NCI-H1694 (cell line): ENCODE measurements around the gene SYT12.

ENCODE experiments used
- DNase-seq: peaks from one replicate; lab custom pipeline; 2025; lab: John Stamatoyannopoulos, UW

The SYT12 gene

DNA sequence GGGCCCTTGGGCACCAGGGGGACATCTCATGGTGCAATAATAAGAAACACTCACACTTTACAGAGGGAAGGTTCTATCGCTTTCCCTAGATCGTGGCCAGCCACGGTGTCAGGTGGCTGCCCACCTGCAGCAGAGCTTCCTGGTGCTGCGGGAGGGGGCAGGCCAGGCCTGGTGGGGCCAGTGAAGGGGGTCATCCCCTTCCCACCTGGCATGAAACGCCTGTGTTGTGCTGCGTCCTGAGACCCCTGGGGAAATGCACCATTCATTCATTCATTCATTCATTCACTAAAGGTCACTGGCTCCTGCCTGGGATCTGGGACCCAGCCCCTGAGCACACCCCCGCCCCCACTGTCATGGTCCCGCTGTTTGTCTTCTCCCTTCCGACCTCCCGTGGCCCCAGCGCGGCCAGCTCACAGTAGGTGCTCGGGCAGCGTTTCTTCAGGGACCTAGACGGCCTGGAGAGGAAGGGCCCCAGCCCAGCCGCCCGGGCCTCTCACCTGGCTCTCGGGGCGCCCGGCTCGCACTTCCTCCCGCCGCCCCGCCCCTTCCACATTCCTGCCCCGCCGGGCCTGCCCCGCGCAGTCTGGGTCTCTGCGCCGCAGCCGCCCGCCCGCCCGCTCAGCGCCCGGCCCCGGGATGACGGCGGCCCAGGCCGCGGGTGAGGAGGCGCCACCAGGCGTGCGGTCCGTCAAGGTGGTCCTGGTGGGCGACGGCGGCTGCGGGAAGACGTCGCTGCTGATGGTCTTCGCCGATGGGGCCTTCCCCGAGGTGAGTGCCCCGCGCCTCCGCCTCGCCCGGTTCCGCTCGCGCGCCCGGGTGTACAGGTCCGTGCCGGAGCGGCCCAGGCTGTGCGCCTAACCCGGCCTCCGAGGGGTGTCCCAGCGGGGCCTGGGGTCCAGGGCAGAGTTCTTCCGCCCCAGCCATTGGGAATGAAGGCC, 33.6 kb downstream of the SYT12 start, which contains the start of gene RHOD:
TSS of gene RHOD (plus strand) at position 581 of the 938 bp plus-strand sequence. CDS start at position 637, 56 bp downstream.
- DNase-seq: no peak

DNA sequence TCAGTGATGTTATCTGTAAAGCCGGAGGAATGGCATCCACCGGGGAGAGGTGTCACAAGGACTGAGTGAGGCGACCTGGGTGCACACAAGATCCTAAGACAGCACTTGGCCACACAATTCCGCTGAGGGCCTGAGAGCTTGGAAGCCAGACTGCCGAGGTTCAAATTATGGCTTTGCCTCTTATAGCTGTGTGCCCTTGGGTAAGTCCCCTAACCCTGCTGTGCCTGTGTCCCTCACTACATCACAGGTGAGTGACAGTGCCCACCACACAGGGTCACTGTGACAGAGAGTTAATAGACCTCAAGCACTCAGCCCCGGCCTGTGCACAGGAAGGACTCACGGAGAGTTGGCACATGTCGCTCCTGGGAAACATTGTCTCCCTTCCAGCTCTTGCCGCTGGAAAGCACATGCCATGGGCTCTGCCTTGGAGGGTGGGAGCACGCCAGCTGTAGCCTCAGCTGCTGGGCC, 34.3 kb downstream of the SYT12 start:
- peak; percentile 6 for DNase-seq

- DNase-seq: no peak
Observed at GRCh38 chr11:67058506-67058905, 35.6 kb downstream of the SYT12 start.

DNA sequence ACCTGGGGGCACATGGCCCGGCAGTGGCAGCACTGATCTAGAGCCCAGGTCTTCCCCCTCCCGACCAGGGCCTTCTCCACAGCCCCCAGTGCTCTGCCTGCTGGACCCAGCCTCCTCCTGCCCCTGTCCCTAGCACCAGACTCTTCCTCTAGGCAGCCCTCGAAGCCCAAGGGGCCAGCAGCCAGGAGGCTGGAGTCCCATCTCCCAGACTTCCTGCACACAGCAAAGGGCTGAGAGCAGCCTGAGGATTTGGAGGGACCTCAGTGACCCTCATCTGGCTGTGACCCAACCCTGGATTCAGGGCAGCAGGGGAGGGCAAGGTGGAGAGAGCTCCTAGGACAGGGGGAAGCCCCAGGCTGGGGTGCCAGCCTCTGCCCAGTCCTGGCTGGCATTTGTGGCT, 36.7 kb downstream of the SYT12 start:
- no peak for DNase-seq

DNA sequence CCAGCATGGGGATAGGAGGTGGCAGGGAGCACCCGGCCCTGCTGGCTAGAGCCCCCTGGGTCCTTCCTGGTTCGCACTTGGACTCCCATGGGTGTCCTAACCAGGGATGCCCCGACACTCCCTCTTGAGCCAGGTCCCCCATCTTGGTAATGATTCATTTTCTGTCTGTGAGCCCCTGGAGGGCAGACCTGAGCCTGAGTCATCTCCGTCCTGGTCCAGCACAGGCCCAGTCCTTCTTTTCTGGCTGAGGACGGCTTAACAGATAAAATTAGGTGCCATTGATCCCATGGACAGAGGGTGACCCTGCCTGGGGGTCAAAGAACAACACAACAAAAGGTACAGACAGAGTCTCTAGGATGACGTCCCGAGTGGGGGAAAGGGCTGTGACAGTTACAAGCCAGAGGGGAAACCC, 37.2 kb downstream of the SYT12 start:
- no peak for DNase-seq

DNA sequence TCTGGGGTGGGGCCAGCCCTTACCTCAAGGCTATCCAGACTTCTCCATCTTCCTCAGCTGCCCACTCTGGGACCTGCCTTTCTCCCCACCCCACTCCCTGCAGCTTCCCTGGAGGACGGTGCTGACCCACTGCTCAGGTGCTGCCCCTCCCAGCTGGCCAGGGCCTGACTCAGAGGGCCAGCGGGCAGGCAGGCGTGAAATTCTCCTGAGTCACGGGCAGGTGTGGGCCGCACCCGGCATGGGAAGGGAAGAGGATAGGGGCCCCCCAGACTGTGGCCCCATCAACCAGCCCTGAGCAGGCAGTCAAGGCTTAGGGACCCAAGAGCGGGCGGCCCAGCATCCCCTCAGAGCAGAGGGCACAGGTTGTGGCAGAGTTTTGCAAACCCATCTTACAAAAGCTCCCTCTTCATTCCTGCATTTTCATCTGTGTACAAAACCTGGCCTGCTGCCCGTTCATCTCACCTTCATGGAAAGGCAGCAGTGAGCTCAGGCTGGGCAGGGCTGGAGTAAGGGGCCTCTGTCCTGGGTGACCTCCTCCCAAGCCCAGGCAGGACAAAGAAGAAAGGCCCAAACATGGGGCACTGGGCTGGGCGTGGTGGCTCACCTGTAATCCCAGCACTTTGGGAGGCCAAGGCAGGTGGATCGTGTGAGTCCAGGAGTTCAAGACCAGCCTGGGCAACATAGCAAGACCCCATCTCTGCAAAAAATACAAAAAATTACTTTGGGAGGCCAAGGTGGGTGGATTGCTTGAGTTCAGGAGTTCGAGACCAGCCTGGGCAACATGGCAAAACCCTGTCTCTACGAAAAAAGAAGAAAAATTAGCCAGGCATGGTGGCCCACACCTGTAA, 39.8 kb downstream of the SYT12 start:
- no peak for DNase-seq

GRCh38 chr11:67066333-67066709, 43.4 kb downstream of the SYT12 start:
- no peak for DNase-seq

DNA sequence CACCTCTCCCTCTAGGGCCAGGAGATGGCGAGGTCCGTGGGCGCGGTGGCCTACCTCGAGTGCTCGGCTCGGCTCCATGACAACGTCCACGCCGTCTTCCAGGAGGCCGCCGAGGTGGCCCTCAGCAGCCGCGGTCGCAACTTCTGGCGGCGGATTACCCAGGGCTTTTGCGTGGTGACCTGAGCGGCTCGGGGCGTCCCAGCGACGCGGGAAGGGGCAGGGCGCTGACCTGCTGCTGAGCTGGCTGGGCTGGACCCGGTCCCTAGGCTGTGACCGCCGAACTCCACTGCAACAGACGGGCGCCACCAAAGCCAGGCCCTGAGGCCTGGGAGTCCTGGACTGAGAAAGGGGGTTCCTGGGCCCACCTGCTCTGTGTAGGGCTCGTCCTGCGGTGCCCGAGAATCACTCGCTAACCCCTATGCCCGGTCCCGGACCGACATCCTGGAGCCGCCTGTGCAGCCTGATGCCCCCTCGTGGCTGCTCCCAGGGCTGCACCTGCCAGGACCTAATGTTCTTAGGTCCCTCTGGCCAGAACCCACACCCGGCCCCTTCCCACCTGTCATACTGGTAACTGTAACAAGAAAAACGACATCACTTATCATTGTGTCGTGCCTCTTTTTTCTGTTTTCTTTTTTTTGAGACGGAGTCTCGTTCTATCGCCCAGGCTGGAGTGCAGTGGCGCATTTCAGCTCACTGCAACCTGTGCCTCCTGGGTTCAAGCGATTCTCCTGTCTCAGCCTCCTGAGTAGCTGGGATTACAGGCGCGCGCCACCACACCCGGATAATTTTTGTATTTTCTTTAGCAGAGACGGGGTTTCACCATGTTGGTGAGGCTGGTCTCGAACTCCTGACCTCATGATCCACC, 48.7 kb downstream of the SYT12 start:
- DNase-seq: peak; percentile 8

- DNase-seq: no peak
Observed at GRCh38 chr11:67072295-67072694, 49.4 kb downstream of the SYT12 start.

DNA sequence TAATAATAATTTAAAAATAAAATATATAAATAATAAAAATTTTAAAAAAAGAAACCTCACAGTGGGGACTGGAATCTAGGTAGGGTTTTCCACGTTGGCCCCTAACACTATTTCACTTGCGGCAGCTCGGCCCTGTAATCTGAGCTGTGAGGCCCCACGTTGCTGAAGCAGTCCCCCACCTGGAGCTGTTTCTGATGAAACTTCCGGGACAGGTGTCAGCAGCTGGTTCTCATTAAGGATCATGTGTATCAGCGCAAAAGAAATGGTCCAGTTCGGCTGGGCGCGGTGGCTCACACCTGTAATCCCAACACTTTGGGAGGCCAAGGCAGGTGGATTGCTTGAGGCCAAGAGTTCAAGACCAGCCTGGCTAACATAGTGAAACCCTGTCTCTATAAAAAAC, 51.0 kb downstream of the SYT12 start:
- no peak for DNase-seq

DNA sequence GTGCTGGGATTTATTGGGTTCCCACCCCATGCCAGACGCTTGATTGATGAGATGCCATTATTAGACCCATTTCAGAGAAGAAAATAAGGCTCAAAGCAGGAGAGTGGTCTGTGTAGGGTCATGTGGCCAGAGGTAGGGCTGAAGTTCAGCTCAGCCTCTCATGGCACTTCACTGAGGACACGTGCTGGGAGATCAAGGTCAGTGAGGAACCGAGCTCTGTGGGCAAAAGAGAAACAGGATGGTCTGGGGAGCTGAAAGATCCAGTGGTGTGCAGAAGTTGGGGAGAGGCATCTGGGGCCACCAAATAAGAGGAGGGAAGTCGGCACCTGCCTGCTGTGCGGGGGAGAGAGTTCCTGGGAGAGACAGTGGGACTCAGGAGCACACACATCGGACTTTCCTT, 53.3 kb downstream of the SYT12 start:
- no peak for DNase-seq

GRCh38 chr11:67079065-67079705, 56.3 kb downstream of the SYT12 start:
- no peak for DNase-seq

GRCh38 chr11:67082071-67082791, 59.3 kb downstream of the SYT12 start:
- DNase-seq: no peak

DNA sequence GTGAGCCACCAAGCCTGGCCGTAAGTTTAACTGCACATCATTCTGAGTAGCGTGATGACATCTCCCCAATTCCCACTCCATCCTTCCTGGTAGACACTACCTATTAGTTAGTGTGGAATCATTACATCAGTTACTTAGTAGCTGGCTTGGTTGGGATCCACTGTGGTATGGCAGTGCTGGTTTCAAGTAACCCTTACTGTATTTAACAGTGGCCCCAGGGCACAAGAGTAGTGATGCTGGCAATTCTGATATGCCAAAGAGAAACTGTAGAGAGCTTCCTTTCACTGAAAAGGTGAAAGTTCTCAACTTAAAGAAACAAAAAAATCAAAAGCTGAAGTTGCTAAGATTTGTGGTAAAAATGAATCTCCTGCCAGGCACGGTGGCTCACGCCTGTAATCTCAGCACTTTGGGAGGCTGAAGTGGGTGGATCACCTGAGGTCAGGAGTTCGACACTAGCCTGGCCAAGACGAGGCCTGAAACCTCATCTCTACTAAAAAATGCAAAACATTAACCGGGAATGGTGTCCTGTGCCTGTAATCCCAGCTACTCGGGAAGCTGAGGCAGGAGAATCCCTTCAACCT, 60.9 kb downstream of the SYT12 start:
- DNase-seq: no peak

GRCh38 chr11:67085617-67086016, 62.7 kb downstream of the SYT12 start:
- no peak for DNase-seq

- no peak for DNase-seq
Observed at GRCh38 chr11:67090717-67091116, 67.8 kb downstream of the SYT12 start.

- DNase-seq: no peak
Observed at GRCh38 chr11:67095214-67095507, 72.2 kb downstream of the SYT12 start.

- no peak for DNase-seq
Observed at GRCh38 chr11:67098799-67099429, 76.0 kb downstream of the SYT12 start.

GRCh38 chr11:67099831-67100324, 76.9 kb downstream of the SYT12 start:
- DNase-seq: no peak
